ENCODE results near the gene STARD7. TPM values are rescaled to one million over a fixed set of nuclear protein-coding genes. Genes with fewer than 3 reads are reported as not detected.

STARD7 gene
- total RNA-seq, 4 donors from 2014 or later: 78.4 to 120 (median 112) TPM

- Histone ChIP-seq H3K27me3 (no peaks in the 10 kb centered on the region), H3K4me3 (no peak overlapping the region), H3K36me3 (no peaks in the 10 kb centered on the region), H3K9me3 (no peaks in the 10 kb centered on the region), H3K4me1 (peaks cover 0 to 20% (median 8%) of the 10 kb centered on the region in 4 donors), H3K27ac (no peak overlapping the region)
- no peak for TF ChIP-seq CTCF (IDR thresholded peaks at IDR 0.05)
- no peak for TF ChIP-seq POLR2A (IDR thresholded peaks at IDR 0.05)
- no peak for DNase-seq
Measured at GRCh38 chr2:96140941-96141623, 67.5 kb downstream of the STARD7 start.

GRCh38 chr2:96139181-96139758 is 69.4 kb downstream of the STARD7 start:
- Histone ChIP-seq H3K9me3 (no peaks in the 10 kb centered on the region), H3K27ac (no peak overlapping the region), H3K4me3 (no peak overlapping the region), H3K27me3 (no peaks in the 10 kb centered on the region), H3K36me3 (no peaks in the 10 kb centered on the region), H3K4me1 (peaks cover 0 to 8% (median 2%) of the 10 kb centered on the region in 4 donors)
- no peak for DNase-seq
- TF ChIP-seq CTCF (IDR thresholded peaks at IDR 0.05) (no peak), POLR2A (IDR thresholded peaks at IDR 0.05) (no peak)

- peak; percentile 59 to 85 (median 78) for DNase-seq
- no peaks in the 10 kb centered on the region for H3K36me3 ChIP-seq
- H3K4me3 ChIP-seq: peak within 1 kb of the TSS in 1 of 4 donors; percentile 13
- H3K9me3 ChIP-seq: no peaks in the 10 kb centered on the region
- H3K27ac ChIP-seq: no peak within 1 kb of the TSS
- H3K27me3 ChIP-seq: no peaks in the 10 kb centered on the region
- H3K4me1 ChIP-seq: peaks cover 0 to 3% (median 0%) of the 10 kb centered on the region in 4 donors
- TF ChIP-seq POLR2A (IDR thresholded peaks at IDR 0.05) (no peak), CTCF (IDR thresholded peaks at IDR 0.05) (peak; percentile 42 to 66 (median 58))
Measured at GRCh38 chr2:96138179-96139145, 70.2 kb downstream of the STARD7 start, which contains the start of gene ASTL. Gene ASTL, minus strand, starts transcription at chr2:96138502. Its CDS starts 66 bp downstream, at chr2:96138436.

- no peaks in the 10 kb centered on the region for H3K27me3 ChIP-seq
- H3K9me3 ChIP-seq: no peaks in the 10 kb centered on the region
- no peaks in the 10 kb centered on the region for H3K36me3 ChIP-seq
- no peaks in the 10 kb centered on the region for H3K4me1 ChIP-seq
- no peak for TF ChIP-seq POLR2A (IDR thresholded peaks at IDR 0.05)
- TF ChIP-seq CTCF (IDR thresholded peaks at IDR 0.05): no peak
- DNase-seq: no peak
- H3K27ac ChIP-seq: no peak overlapping the region
- H3K4me3 ChIP-seq: no peak overlapping the region
Measured at GRCh38 chr2:96137321-96138178, 71.1 kb downstream of the STARD7 start.

Data from Peyer's patch (tissue), 4 donors.